ENCODE results near the gene SEPSECS. TPM values are rescaled to one million over a fixed set of nuclear protein-coding genes. Genes with fewer than 3 reads are reported as not detected.
A peak's percentile ranks its signal among the peaks of the same experiment; 100 is the strongest.

The SEPSECS gene
- 16.7 TPM for total RNA-seq
- 1 to 10 TPM; 1.8 to 3.9 (median 3.2) TPM for polyA plus RNA-seq

DNA sequence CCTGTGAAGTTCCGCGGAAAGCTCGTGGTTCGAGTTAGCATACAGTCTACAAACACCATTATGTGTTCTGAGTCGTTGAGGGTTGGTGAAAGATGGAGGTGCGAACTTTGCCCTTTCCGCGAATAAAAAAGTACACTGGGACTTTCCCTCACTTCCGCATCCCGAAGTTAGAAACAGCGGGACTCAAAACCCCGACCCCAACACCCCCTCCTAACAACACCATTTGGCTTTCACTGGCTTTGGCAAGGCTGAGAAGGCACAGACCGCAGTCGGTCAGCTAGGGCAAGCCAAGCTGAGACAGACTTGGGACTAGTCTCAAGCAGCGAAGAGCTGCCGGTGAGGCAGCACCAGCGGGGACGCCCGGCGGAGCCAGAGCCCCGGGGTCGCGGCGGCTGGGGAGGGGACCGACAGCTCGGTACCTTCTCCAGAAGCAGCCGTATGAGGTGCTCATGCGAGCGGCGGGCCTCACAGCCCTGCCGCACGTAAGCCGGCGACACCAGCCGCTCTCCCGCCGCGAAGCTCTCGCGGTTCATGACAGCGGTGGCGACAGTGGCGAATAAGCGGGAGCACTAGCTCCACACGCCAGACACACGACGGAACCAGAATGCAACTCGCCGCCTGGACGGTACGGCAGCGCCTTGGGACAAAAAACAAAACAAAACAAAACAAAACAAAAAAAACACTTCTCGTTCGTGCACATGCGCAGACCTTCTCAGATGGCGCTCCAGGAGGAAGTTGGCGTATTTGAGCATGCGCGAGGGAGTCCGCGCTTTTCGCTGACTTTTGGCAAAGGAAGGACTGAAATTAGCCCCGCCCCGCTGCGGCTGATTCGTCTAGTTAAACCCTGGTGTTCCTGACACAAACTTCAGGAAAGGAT is at the start of gene SEPSECS:
TSS of gene SEPSECS (minus strand) at position 613 of the 877 bp plus-strand sequence. CDS start at position 533, 80 bp downstream.
- Histone ChIP-seq H3K27me3 (ENCODE audit: control insufficient read depth, insufficient read depth, low read length) (no peaks in the 10 kb centered on the region), H3K27ac (ENCODE audit: insufficient read depth, low read length, poor library complexity, severe bottlenecking) (peak within 1 kb of the TSS; percentile 98), H3K9me3 (ENCODE audit: control insufficient read depth in 2 of 2, low read length in 2 of 2) (no peaks in the 10 kb centered on the region), H3K36me3 (ENCODE audit: control insufficient read depth, insufficient read depth, low read length) (peaks cover 14% of the 10 kb centered on the region), H3K4me1 (ENCODE audit: control insufficient read depth, insufficient read depth, low read length, poor library complexity, severe bottlenecking) (peaks cover 27% of the 10 kb centered on the region), H3K4me3 (ENCODE audit: low read depth, low read length) (peak within 1 kb of the TSS; percentile 91)
- peak; percentile 93 to 98 (median 95) for DNase-seq
- Mint-ChIP-seq H3K36me3 (peaks cover 20% of the 10 kb centered on the region), H3K9me3 (no peaks in the 10 kb centered on the region), H3K4me3 (peak within 1 kb of the TSS; percentile 95 to 99 (median 96)), H3K27me3 (no peaks in the 10 kb centered on the region), H3K27ac (peak within 1 kb of the TSS; percentile 94 to 97 (median 96)), H3K4me1 (peaks cover 12 to 62% (median 40%) of the 10 kb centered on the region in 4 donors)
- ATAC-seq (ENCODE audit: low read depth in 2 of 2), result peak; percentile 65 to 77

DNA sequence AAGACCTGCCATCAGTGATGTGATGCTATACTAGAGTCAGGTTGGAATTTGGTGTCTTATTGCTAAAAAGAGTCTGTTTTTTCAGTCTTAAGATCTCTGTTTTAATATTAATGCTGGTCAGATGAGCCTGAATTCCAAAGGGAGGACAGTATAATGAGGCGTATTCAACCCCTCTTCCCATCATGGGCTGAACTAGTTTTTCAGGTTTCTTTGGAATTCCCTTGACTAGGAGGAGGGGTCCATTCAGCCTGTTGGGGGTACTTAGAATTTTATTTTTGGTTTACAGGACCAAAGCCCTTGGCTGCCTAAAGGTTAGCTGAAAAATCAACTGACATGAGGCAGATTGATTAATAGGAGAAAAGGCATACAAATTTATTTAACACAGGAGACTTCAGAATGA is 49.5 kb upstream of the SEPSECS start:
- Mint-ChIP-seq H3K27ac (no peak overlapping the region), H3K36me3 (no peaks in the 10 kb centered on the region), H3K9me3 (peaks cover 0 to 23% (median 9%) of the 10 kb centered on the region in 7 donors), H3K4me3 (no peak overlapping the region), H3K4me1 (peaks cover 0 to 5% (median 0%) of the 10 kb centered on the region in 4 donors), H3K27me3 (no peaks in the 10 kb centered on the region)
- Histone ChIP-seq H3K27me3 (ENCODE audit: control insufficient read depth, insufficient read depth, low read length) (no peaks in the 10 kb centered on the region), H3K4me1 (ENCODE audit: control insufficient read depth, insufficient read depth, low read length, poor library complexity, severe bottlenecking) (no peaks in the 10 kb centered on the region), H3K9me3 (ENCODE audit: control insufficient read depth in 2 of 2, low read length in 2 of 2) (peaks cover 5 to 10% of the 10 kb centered on the region in 2 experiments), H3K4me3 (ENCODE audit: low read depth, low read length) (no peak overlapping the region), H3K36me3 (ENCODE audit: control insufficient read depth, insufficient read depth, low read length) (no peaks in the 10 kb centered on the region), H3K27ac (ENCODE audit: insufficient read depth, low read length, poor library complexity, severe bottlenecking) (no peak overlapping the region)
- no peak for ATAC-seq (ENCODE audit: low read depth in 2 of 2)
- no peak for DNase-seq

DNA sequence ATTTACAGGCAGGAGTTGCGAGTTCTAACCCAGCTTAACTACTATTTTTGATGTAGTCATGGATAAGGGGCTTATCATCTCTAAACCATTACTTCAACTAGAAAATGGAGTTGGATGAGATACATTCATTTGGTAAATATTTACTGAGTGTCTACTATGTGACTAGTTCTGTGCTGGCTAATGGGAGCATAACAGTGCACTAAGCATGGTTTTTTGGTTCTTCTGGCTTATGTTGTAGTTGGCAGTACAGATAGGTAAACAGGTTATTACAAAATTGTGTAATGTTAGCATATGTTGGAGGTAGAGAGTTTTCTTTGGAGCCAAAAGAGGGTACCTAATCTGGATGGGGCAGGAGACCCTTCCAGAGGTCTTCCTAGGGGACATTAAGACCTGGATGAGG is 47.7 kb upstream of the SEPSECS start:
- Histone ChIP-seq H3K4me1 (ENCODE audit: control insufficient read depth, insufficient read depth, low read length, poor library complexity, severe bottlenecking) (no peaks in the 10 kb centered on the region), H3K27me3 (ENCODE audit: control insufficient read depth, insufficient read depth, low read length) (no peaks in the 10 kb centered on the region), H3K36me3 (ENCODE audit: control insufficient read depth, insufficient read depth, low read length) (no peaks in the 10 kb centered on the region), H3K9me3 (ENCODE audit: control insufficient read depth in 2 of 2, low read length in 2 of 2) (peaks cover 7 to 10% of the 10 kb centered on the region in 2 experiments), H3K27ac (ENCODE audit: insufficient read depth, low read length, poor library complexity, severe bottlenecking) (no peak overlapping the region), H3K4me3 (ENCODE audit: low read depth, low read length) (no peak overlapping the region)
- Mint-ChIP-seq H3K4me1 (peaks cover 0 to 9% (median 1%) of the 10 kb centered on the region in 4 donors), H3K27me3 (no peaks in the 10 kb centered on the region), H3K9me3 (peaks cover 0 to 17% (median 7%) of the 10 kb centered on the region in 7 donors), H3K36me3 (no peaks in the 10 kb centered on the region), H3K4me3 (no peak overlapping the region), H3K27ac (no peak overlapping the region)
- ATAC-seq (ENCODE audit: low read depth in 2 of 2) (no peak), DNase-seq (no peak)

DNA sequence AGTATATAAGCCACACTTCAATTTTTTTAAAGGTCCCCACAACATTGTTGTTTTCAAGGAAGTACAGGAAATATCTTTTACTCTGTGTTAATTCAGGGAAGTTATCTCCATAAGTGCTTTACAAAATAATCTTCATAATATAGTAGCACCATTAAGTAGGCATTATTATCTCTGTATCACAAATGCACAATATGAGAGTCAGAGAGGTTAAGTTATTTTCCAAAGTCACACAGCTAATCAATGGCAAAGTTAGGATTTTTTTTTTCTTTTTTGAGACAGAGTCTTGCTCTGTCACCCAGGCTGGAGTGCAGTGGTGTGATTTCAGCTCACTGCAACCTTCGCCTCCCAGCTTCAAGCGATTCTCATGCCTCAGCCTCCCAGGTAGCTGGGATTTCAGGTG is 38.5 kb upstream of the SEPSECS start:
- no peak overlapping the region for H3K27ac Mint-ChIP-seq
- ATAC-seq (ENCODE audit: low read depth in 2 of 2), result no peak
- peaks cover 10% of the 10 kb centered on the region for H3K36me3 Mint-ChIP-seq
- no peak overlapping the region for H3K4me3 ChIP-seq (ENCODE audit: low read depth, low read length)
- no peaks in the 10 kb centered on the region for H3K9me3 ChIP-seq (ENCODE audit: control insufficient read depth in 2 of 2, low read length in 2 of 2)
- H3K27me3 Mint-ChIP-seq, result no peaks in the 10 kb centered on the region
- no peaks in the 10 kb centered on the region for H3K27me3 ChIP-seq (ENCODE audit: control insufficient read depth, insufficient read depth, low read length)
- H3K4me1 Mint-ChIP-seq, result peaks cover 0 to 5% (median 3%) of the 10 kb centered on the region in 4 donors
- peaks cover 3% of the 10 kb centered on the region for H3K36me3 ChIP-seq (ENCODE audit: control insufficient read depth, insufficient read depth, low read length)
- H3K9me3 Mint-ChIP-seq, result peaks cover 0 to 7% (median 2%) of the 10 kb centered on the region in 7 donors
- no peak for DNase-seq
- no peak overlapping the region for H3K27ac ChIP-seq (ENCODE audit: insufficient read depth, low read length, poor library complexity, severe bottlenecking)
- H3K4me3 Mint-ChIP-seq, result no peak overlapping the region
- H3K4me1 ChIP-seq (ENCODE audit: control insufficient read depth, insufficient read depth, low read length, poor library complexity, severe bottlenecking), result no peaks in the 10 kb centered on the region

DNA sequence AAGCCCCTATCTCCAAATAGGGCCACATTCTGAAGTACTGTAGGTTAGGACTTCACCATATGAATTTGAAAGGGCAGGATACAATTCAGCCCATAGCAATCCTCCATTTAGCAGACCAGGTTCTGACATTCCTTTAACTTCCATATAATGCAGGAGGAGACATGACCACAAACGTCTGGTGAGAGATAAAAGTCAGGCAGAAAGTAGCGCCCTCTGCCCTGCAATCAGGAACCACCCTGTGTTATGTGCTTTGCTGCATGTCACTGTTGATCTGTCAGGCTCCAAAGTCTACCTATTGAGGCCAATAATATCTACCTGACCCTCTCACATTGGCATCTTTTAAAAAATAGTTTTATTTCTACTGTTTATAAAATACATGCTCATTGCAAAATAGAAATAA is 30.2 kb upstream of the SEPSECS start:
- no peak overlapping the region for H3K27ac ChIP-seq (ENCODE audit: insufficient read depth, low read length, poor library complexity, severe bottlenecking)
- no peaks in the 10 kb centered on the region for H3K9me3 ChIP-seq (ENCODE audit: control insufficient read depth in 2 of 2, low read length in 2 of 2)
- Mint-ChIP-seq H3K9me3 (no peaks in the 10 kb centered on the region), H3K27ac (no peak overlapping the region), H3K36me3 (peaks cover 9% of the 10 kb centered on the region), H3K27me3 (no peaks in the 10 kb centered on the region), H3K4me1 (peaks cover 0 to 12% (median 9%) of the 10 kb centered on the region in 4 donors), H3K4me3 (no peak overlapping the region)
- H3K4me3 ChIP-seq (ENCODE audit: low read depth, low read length), result no peak overlapping the region
- H3K36me3 ChIP-seq (ENCODE audit: control insufficient read depth, insufficient read depth, low read length), result no peaks in the 10 kb centered on the region
- no peak for DNase-seq
- no peaks in the 10 kb centered on the region for H3K4me1 ChIP-seq (ENCODE audit: control insufficient read depth, insufficient read depth, low read length, poor library complexity, severe bottlenecking)
- ATAC-seq (ENCODE audit: low read depth in 2 of 2), result no peak
- H3K27me3 ChIP-seq (ENCODE audit: control insufficient read depth, insufficient read depth, low read length), result no peaks in the 10 kb centered on the region

DNA sequence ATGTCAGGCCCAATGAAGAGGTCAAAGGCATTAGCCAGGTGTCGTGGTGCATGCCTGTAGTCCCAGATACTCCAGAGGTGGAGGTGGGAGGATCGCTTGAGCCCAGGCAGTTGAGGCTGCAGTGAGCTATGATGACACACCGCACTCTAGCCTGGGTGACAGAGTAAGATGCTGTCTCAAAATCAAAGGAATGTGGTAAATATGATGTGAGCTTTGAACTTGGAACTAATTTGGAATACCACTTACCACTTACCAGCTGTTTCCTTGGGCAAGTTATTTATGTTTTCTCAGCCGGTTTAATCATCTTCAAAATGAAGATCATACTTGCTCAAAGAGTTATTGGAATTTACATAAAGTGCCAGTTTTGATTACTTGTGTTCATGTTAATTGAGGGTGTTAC is 23.8 kb upstream of the SEPSECS start:
- Mint-ChIP-seq H3K36me3 (peaks cover 9% of the 10 kb centered on the region), H3K4me3 (no peak overlapping the region), H3K9me3 (peaks cover 0 to 2% (median 0%) of the 10 kb centered on the region in 7 donors), H3K4me1 (peaks cover 10 to 27% (median 21%) of the 10 kb centered on the region in 4 donors), H3K27me3 (no peaks in the 10 kb centered on the region), H3K27ac (peak overlapping the region in 2 of 3 donors; percentile 20 to 33)
- Histone ChIP-seq H3K4me1 (ENCODE audit: control insufficient read depth, insufficient read depth, low read length, poor library complexity, severe bottlenecking) (no peaks in the 10 kb centered on the region), H3K27ac (ENCODE audit: insufficient read depth, low read length, poor library complexity, severe bottlenecking) (no peak overlapping the region), H3K9me3 (ENCODE audit: control insufficient read depth in 2 of 2, low read length in 2 of 2) (no peaks in the 10 kb centered on the region), H3K4me3 (ENCODE audit: low read depth, low read length) (no peak overlapping the region), H3K36me3 (ENCODE audit: control insufficient read depth, insufficient read depth, low read length) (no peaks in the 10 kb centered on the region), H3K27me3 (ENCODE audit: control insufficient read depth, insufficient read depth, low read length) (no peaks in the 10 kb centered on the region)
- ATAC-seq (ENCODE audit: low read depth in 2 of 2) (no peak), DNase-seq (no peak)

DNA sequence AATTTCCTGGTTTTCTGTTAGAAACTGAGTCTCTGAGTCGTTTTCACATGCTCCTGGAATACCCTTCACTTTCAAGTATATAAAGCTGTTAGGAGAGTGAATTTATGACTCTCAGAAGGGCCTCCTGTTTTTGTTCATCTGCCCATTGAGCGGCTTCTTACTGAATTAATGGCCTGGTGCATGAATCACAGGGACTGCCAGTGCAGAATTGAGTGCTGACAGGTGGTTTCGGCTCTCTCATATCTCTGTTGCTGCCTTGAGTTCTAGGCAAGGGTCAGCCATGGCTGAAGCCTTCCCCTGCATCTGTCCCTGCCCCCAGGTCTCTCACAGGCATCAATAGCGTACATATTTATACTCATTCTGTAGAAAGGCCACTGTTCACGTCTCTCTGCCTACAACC is 22.7 kb upstream of the SEPSECS start:
- no peaks in the 10 kb centered on the region for H3K27me3 Mint-ChIP-seq
- no peaks in the 10 kb centered on the region for H3K9me3 ChIP-seq (ENCODE audit: control insufficient read depth in 2 of 2, low read length in 2 of 2)
- no peaks in the 10 kb centered on the region for H3K4me1 ChIP-seq (ENCODE audit: control insufficient read depth, insufficient read depth, low read length, poor library complexity, severe bottlenecking)
- no peaks in the 10 kb centered on the region for H3K27me3 ChIP-seq (ENCODE audit: control insufficient read depth, insufficient read depth, low read length)
- no peak overlapping the region for H3K27ac ChIP-seq (ENCODE audit: insufficient read depth, low read length, poor library complexity, severe bottlenecking)
- ATAC-seq (ENCODE audit: low read depth in 2 of 2), result no peak
- peaks cover 12 to 31% (median 27%) of the 10 kb centered on the region in 4 donors for H3K4me1 Mint-ChIP-seq
- no peak overlapping the region for H3K4me3 ChIP-seq (ENCODE audit: low read depth, low read length)
- peaks cover 3% of the 10 kb centered on the region for H3K36me3 Mint-ChIP-seq
- H3K36me3 ChIP-seq (ENCODE audit: control insufficient read depth, insufficient read depth, low read length), result no peaks in the 10 kb centered on the region
- H3K27ac Mint-ChIP-seq, result peak overlapping the region in 1 of 3 donors; percentile 33
- no peak for DNase-seq
- H3K9me3 Mint-ChIP-seq, result peaks cover 0 to 2% (median 0%) of the 10 kb centered on the region in 7 donors
- no peak overlapping the region for H3K4me3 Mint-ChIP-seq
